Activated T-helper 1 cell treated with anti-CD3 and anti-CD28 coated beads, Interleukin-12 subunit alpha, Interleukin-12 subunit beta, Interleukin-2, Interleukin-4 antibody, amounts not matched to agents 30 ng/mL and 10 ng/mL and 1 ng/mL, durations not matched to agents 14 hours and 24 hours and 36 hours (primary cell): ENCODE results near the gene GRIK1. TPM values are rescaled to one million over a fixed set of nuclear protein-coding genes. Genes with fewer than 3 reads are reported as not detected.

Experiments
- DNase-seq: peaks from one replicate; pipeline ENCODE4 v3.0.0; 2021; ENCODE audit warnings: low spot score
- H3K27ac Mint-ChIP-seq: one replicate; pipeline ENCODE4 v1.8.0; 2021; ENCODE audit warnings: mild to moderate bottlenecking, mixed read lengths
- H3K27me3 Mint-ChIP-seq: one replicate; pipeline ENCODE4 v1.8.0; 2022; ENCODE audit warnings: mild to moderate bottlenecking, moderate library complexity, mixed read lengths; ENCODE audit not compliant: insufficient read depth
- H3K36me3 Mint-ChIP-seq: one replicate; pipeline ENCODE4 v1.8.0; 2021; ENCODE audit warnings: low read depth, mixed read lengths
- H3K4me1 Mint-ChIP-seq: one replicate; pipeline ENCODE4 v1.8.0; 2021; ENCODE audit warnings: low read depth, mixed read lengths
- H3K4me3 Mint-ChIP-seq: one replicate; pipeline ENCODE4 v1.8.0; 2021; ENCODE audit warnings: mild to moderate bottlenecking, moderate library complexity, mixed read lengths
- H3K9me3 Mint-ChIP-seq: one replicate; pipeline ENCODE4 v1.8.0; 2021; ENCODE audit warnings: mixed read lengths
- intact Hi-C: fragments of 100-400 bp; cut with micrococcal nuclease; formaldehyde crosslinking; loops from one replicate; pipeline ENCODE4 v1.15.1; 2024
- total RNA-seq: library from RNA; stranded (reverse); gene quantifications from 2 replicates; pipeline ENCODE4 v1.2.3, GENCODE V29; 2022

The GRIK1 gene
- total RNA-seq, 1 donor from 2014 or later: not detected

DNA sequence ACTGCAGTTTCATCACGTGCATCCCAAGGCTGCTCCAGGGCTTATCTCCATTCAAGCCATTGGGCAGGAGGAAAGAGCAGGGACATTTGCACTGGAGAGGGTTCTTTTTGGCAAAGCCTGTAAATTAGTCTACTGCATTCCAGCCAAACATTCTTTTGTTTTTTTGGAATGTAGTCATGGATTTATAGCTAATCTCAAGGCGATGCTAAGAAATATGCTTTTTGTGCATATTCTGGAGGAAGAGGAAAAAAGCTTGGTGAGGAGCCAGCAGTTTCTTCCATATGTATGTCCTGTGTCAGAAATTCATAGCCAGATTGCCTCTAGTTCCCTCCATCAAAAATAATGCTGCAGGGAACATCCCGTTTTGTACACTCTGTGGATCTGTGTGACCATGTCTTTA is 419.6 kb downstream of the GRIK1 start:
- no peak for DNase-seq
- Mint-ChIP-seq H3K4me3 (no peak overlapping the region), H3K9me3 (peaks cover 2% of the 10 kb centered on the region), H3K36me3 (no peaks in the 10 kb centered on the region), H3K4me1 (no peaks in the 10 kb centered on the region), H3K27me3 (no peaks in the 10 kb centered on the region), H3K27ac (no peak overlapping the region)
- intact Hi-C loops: no loop called here

DNA sequence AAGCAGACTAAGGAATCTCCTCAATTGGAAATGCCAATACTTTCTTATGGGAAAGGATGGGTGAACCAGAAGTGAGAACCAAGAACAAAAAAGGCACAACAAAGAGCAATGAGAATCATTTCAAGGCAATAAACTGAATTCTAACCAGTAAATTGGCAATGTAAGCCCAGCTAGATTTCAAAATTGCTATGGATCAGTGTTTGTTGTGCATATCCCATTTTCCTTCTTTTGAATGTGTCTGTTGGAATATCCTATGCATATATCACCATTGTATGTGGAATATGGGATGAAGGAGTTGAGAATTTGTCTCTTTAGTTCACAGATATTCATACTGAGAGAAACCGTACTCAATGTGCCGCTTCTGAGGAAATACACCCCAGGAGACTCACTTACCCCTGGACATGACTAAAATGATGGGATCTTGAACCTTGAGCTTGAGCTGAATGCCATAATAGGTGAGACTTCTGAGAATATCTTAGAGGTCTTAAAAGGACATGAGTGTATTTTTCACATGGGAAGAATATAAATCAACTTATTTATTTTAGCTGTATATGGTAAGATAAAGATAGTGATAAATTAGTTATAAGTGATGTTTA is 425.0 kb downstream of the GRIK1 start:
- Mint-ChIP-seq H3K4me1 (no peaks in the 10 kb centered on the region), H3K4me3 (no peak overlapping the region), H3K36me3 (no peaks in the 10 kb centered on the region), H3K27ac (no peak overlapping the region), H3K27me3 (no peaks in the 10 kb centered on the region), H3K9me3 (peaks cover 4% of the 10 kb centered on the region)
- DNase-seq: no peak
- intact Hi-C loops: no loop called here

DNA sequence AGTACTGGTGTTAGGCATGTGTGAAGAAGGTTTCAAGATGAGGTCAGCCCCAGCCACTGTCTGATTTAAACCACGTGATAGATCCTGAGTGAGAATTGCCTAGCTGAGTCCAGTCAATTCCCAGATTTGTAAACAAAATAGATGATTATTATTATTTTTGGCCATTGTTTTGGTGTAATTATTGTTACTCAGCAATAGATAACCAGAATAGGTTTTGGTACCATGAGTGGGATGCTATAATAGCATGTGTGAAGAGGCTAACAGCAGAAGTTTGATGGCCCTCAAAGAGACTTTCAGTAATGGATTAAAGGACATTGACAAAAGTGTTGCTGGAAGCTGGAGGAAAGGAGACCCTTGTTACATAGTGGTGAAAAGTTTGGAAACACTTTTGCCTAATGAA is 426.3 kb downstream of the GRIK1 start:
- Mint-ChIP-seq H3K4me3 (no peak overlapping the region), H3K4me1 (no peaks in the 10 kb centered on the region), H3K27me3 (no peaks in the 10 kb centered on the region), H3K9me3 (peaks cover 4% of the 10 kb centered on the region), H3K27ac (no peak overlapping the region), H3K36me3 (no peaks in the 10 kb centered on the region)
- intact Hi-C loops: no loop called here
- no peak for DNase-seq

DNA sequence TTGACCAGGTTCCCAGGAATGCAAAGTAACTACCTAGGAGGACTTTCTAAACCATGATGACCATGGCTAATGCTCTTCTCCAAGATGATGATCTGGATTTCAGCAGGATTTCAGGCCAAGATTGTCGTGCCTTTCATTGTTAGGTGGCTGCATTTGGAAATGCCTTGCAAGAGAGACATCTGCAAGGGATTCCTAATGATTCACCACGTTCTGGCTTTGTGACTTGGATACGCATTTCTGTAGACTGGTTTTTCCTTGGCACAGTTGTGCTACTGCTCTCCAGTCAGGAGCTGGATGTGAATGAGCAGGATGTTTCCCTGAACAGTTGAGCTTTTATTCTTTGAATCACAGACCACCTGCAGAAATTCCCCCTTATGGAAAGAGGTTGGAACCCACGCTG is 428.7 kb downstream of the GRIK1 start:
- no peak overlapping the region for H3K27ac Mint-ChIP-seq
- H3K9me3 Mint-ChIP-seq: peaks cover 4% of the 10 kb centered on the region
- no peak for DNase-seq
- no peak overlapping the region for H3K4me3 Mint-ChIP-seq
- no peaks in the 10 kb centered on the region for H3K27me3 Mint-ChIP-seq
- intact Hi-C loops: no loop called here
- H3K36me3 Mint-ChIP-seq: no peaks in the 10 kb centered on the region
- no peaks in the 10 kb centered on the region for H3K4me1 Mint-ChIP-seq

GRCh38 chr21:29509121-29509520 is 430.7 kb downstream of the GRIK1 start:
- intact Hi-C loops: no loop called here
- Mint-ChIP-seq H3K4me3 (no peak overlapping the region), H3K4me1 (no peaks in the 10 kb centered on the region), H3K27ac (no peak overlapping the region), H3K27me3 (no peaks in the 10 kb centered on the region), H3K36me3 (no peaks in the 10 kb centered on the region), H3K9me3 (peaks cover 4% of the 10 kb centered on the region)
- DNase-seq: no peak

- H3K9me3 Mint-ChIP-seq: peaks cover 4% of the 10 kb centered on the region
- intact Hi-C loops: no loop called here
- H3K36me3 Mint-ChIP-seq: no peaks in the 10 kb centered on the region
- no peaks in the 10 kb centered on the region for H3K4me1 Mint-ChIP-seq
- H3K27me3 Mint-ChIP-seq: no peaks in the 10 kb centered on the region
- no peak overlapping the region for H3K4me3 Mint-ChIP-seq
- DNase-seq: no peak
- no peak overlapping the region for H3K27ac Mint-ChIP-seq
These were observed 431.5 kb downstream of the GRIK1 start for GRCh38 chr21:29508301-29508700.

DNA sequence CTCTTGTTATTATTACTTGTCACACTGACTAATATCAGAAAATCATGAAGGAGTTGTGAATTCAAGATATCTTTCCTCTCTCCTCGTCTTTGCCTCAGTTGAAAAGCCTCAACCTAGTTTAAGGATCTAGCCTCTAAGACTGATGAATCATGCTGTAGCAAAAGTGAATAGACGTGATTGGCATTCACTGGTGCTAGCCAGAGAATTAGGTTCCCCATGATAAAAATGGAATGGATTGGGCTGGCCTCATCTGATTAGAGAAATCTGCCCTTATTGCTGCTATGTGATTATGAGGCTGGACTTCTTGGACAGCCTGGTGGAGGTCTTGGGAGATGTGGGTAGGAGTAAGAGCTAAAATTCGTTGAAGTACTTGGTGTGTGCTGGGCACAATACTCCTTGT is 432.8 kb downstream of the GRIK1 start:
- intact Hi-C loops: no loop called here
- H3K4me3 Mint-ChIP-seq: no peak overlapping the region
- H3K9me3 Mint-ChIP-seq: peaks cover 2% of the 10 kb centered on the region
- H3K27me3 Mint-ChIP-seq: no peaks in the 10 kb centered on the region
- H3K27ac Mint-ChIP-seq: no peak overlapping the region
- no peaks in the 10 kb centered on the region for H3K4me1 Mint-ChIP-seq
- H3K36me3 Mint-ChIP-seq: no peaks in the 10 kb centered on the region
- DNase-seq: no peak

- H3K27ac Mint-ChIP-seq: no peak overlapping the region
- intact Hi-C loops: no loop called here
- no peak for DNase-seq
- H3K4me3 Mint-ChIP-seq: no peak overlapping the region
- no peaks in the 10 kb centered on the region for H3K36me3 Mint-ChIP-seq
- no peaks in the 10 kb centered on the region for H3K4me1 Mint-ChIP-seq
- H3K27me3 Mint-ChIP-seq: no peaks in the 10 kb centered on the region
- H3K9me3 Mint-ChIP-seq: no peaks in the 10 kb centered on the region
These were observed 433.6 kb downstream of the GRIK1 start for GRCh38 chr21:29506214-29506613.

GRCh38 chr21:29504751-29505321 is 435.0 kb downstream of the GRIK1 start:
- Mint-ChIP-seq H3K4me3 (no peak overlapping the region), H3K27ac (no peak overlapping the region), H3K4me1 (no peaks in the 10 kb centered on the region), H3K9me3 (no peaks in the 10 kb centered on the region), H3K36me3 (no peaks in the 10 kb centered on the region), H3K27me3 (no peaks in the 10 kb centered on the region)
- DNase-seq: no peak
- intact Hi-C loops: no loop called here

- Mint-ChIP-seq H3K27me3 (no peaks in the 10 kb centered on the region), H3K36me3 (no peaks in the 10 kb centered on the region), H3K4me3 (no peak overlapping the region)
These were observed 438.3 kb downstream of the GRIK1 start for GRCh38 chr21:29501451-29501850.

DNA sequence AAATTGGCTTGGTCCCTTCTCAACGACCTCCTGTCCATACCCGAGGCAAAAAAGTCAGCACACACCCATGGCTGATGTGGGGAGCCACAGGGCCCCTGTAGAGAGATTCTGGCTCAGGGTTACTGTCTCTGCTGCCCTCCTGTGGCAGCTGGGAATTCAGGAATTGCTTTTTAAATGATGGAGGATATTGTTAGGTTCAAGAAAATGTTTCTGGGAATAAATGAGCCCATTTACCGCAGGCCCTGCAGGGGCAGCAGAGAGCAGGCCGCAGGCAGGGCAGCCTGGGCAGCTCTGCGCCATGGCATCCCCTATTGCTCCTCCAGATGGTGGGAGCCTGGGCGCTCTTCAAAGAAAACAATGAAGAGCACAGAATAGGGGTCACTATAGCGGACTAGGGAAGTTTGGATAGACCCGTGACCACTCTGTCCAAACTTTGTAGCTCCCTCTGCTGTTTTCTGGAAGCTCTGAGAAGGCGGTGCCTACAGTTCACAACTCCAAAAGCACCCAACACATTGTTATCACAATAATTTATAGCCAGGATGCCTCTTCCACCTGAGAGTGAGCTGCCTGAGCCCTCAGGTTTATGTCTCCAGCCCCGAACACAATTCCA is 440.0 kb downstream of the GRIK1 start:
- intact Hi-C loops: no loop called here
- no peaks in the 10 kb centered on the region for H3K4me1 Mint-ChIP-seq
- no peaks in the 10 kb centered on the region for H3K27me3 Mint-ChIP-seq
- no peaks in the 10 kb centered on the region for H3K9me3 Mint-ChIP-seq
- H3K4me3 Mint-ChIP-seq: no peak overlapping the region
- H3K36me3 Mint-ChIP-seq: no peaks in the 10 kb centered on the region
- DNase-seq: no peak
- no peak overlapping the region for H3K27ac Mint-ChIP-seq

More at GRCh38 chr21:29501451-29501850, 438.3 kb downstream of the GRIK1 start:
- DNase-seq: no peak
- intact Hi-C loops: no loop called here
- no peak overlapping the region for H3K27ac Mint-ChIP-seq
- H3K9me3 Mint-ChIP-seq: no peaks in the 10 kb centered on the region
- H3K4me1 Mint-ChIP-seq: no peaks in the 10 kb centered on the region

GRCh38 chr21:29499229-29499628 is 440.6 kb downstream of the GRIK1 start:
- Mint-ChIP-seq H3K4me1 (no peaks in the 10 kb centered on the region), H3K27ac (no peak overlapping the region), H3K9me3 (no peaks in the 10 kb centered on the region), H3K4me3 (no peak overlapping the region), H3K27me3 (no peaks in the 10 kb centered on the region), H3K36me3 (no peaks in the 10 kb centered on the region)
- intact Hi-C loops: no loop called here
- no peak for DNase-seq

DNA sequence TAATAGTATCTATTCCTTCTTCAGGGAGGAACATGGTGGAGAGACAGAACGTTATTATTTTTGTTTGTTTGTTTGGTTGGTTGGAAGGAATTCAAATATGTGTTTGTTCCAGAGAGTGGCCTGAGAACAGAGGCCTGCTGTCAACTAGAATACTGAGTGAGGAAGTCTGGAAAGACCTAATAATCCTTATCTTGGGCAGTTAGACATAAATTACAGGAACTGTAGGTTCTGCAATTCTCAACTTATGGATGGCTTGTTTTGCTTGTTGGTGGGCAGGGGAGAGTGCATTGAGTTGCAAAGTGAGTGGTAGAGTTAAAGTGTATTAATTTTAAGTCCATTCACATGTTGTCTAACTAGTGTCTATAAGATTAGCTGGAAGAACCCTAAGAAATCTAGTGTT is 443.5 kb downstream of the GRIK1 start:
- no peak overlapping the region for H3K27ac Mint-ChIP-seq
- no peaks in the 10 kb centered on the region for H3K9me3 Mint-ChIP-seq
- no peak overlapping the region for H3K4me3 Mint-ChIP-seq
- H3K36me3 Mint-ChIP-seq: no peaks in the 10 kb centered on the region
- no peaks in the 10 kb centered on the region for H3K4me1 Mint-ChIP-seq
- no peaks in the 10 kb centered on the region for H3K27me3 Mint-ChIP-seq
- intact Hi-C loops: no loop called here
- no peak for DNase-seq
